Sigmoid colon (tissue), 7 donors: Measurements from ENCODE around the gene RAB5A. TPM values are rescaled to one million over a fixed set of nuclear protein-coding genes. Genes with fewer than 3 reads are reported as not detected.

Experiments used
- DNase-seq: peaks from one replicate; pipeline ENCODE4 v3.0.0-alpha.2; 2019
- H3K27ac ChIP-seq, 4 donors: fragments of 200-600 bp; sonication (generic); one replicate each; pipeline ENCODE4 v1.5.1; 2016 to 2019; ENCODE audit warnings: mild to moderate bottlenecking in 1 of 4
- H3K27me3 ChIP-seq, 3 donors: fragments of 200-600 bp; sonication (generic); one replicate each; pipeline ENCODE4 v1.5.1; 2019; ENCODE audit warnings: mild to moderate bottlenecking in 1 of 3
- H3K36me3 ChIP-seq, 4 donors: fragments of 200-600 bp; sonication (generic); one replicate each; pipeline ENCODE4 v1.5.1; 2016 to 2019
- H3K4me1 ChIP-seq, 4 donors: fragments of 200-600 bp; sonication (generic); one replicate each; pipeline ENCODE4 v1.5.1; 2017 to 2019
- H3K4me3 ChIP-seq, 4 donors: fragments of 200-600 bp; sonication (generic); one replicate each; pipeline ENCODE4 v1.5.1; 2017 to 2019; ENCODE audit warnings: mild to moderate bottlenecking in 2 of 4, moderate library complexity in 1 of 4
- H3K9me3 ChIP-seq, 4 donors: fragments of 200-600 bp in 3 of 4; sonication (generic) in 3 of 4; one replicate each; pipeline versions ENCODE4 v1.5.1 to v1.6.1; 2013 to 2019
- EP300 ChIP-seq, 4 donors: sonication (generic); formaldehyde crosslinking; IDR thresholded peaks; one replicate each; pipeline ENCODE4 v1.6.1; 2017; ENCODE audit warnings: antibody characterized with exemption in 4 of 4
- POLR2A ChIP-seq, 2 donors: fragments of 450-650 bp; IDR thresholded peaks; one replicate each; pipeline ENCODE4 v1.6.1; 2016; ENCODE audit warnings: antibody characterized with exemption in 2 of 2, mild to moderate bottlenecking in 2 of 2, moderate library complexity in 2 of 2
- POLR2AphosphoS5 ChIP-seq, 4 donors: sonication (generic); formaldehyde crosslinking; IDR thresholded peaks; one replicate each; pipeline ENCODE4 v1.6.1; 2017; ENCODE audit warnings: antibody characterized with exemption in 4 of 4
- WGBS, 2 donors: extraction: QIAGEN DNeasy Blood & Tissue Kit; methylation state at CpG; one replicate each; pipeline ENCODE4 v1.1.7; 2013; 5-methylcytosine and 5-hydroxymethylcytosine counted together
- intact Hi-C: fragments of 100-400 bp; cut with DNase I; formaldehyde crosslinking; loops from one replicate; pipeline ENCODE4 v1.15.1; 2023
- polyA plus RNA-seq, 3 donors: library from polyadenylated mRNA; stranded (reverse); fragments of 200-250 nt; gene quantifications; one replicate each; pipeline ENCODE4 v1.2.3, GENCODE V29; 2013
- total RNA-seq, 4 donors: library from RNA; depleted of rRNA; stranded (reverse); fragments of >200 nt; gene quantifications; one replicate each; pipeline ENCODE4 v1.1.0, GENCODE V29; 2016
- TF ChIP-seq, protein P1 (sequence below), 4 experiments: fragments of 450-650 bp in 3 of 4; fragments of 200-600 bp in 1 of 4; IDR thresholded peaks; one replicate each; pipeline ENCODE4 v1.5.1; 2016 to 2019; ENCODE audit warnings: antibody characterized with exemption in 4 of 4, mild to moderate bottlenecking in 3 of 4, moderate library complexity in 2 of 4
- donor health status: healthy with polysubstance abuse.
- donor health status: Bipolar disorder and iron deficiency.
- donor health status: healthy.

RAB5A gene
- total and polyA plus RNA-seq, 7 donors = 28.0 to 65.3 (median 61.4) TPM

DNA sequence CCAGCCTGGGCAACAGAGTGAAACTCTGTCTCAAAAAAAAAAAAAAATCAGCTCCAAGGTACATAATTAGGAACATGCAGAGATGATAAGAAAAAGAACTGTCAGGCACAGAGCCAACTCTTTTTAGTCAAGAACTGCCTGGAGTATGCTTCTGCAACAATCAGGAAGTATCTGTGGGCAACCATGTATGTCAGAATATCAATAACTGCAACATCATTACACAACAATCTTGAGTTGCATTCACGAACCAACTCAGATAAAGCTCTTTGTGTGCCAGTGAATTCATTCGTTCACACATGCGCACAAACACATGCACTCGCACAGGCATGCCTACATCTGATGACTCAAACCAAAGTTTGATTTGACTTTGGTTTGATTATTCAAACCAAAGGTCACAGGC is 45.0 kb upstream of the RAB5A start:
- H3K36me3 ChIP-seq = no peaks in the 10 kb centered on the region
- TF ChIP-seq EP300 (IDR thresholded peaks at IDR 0.05) = no peak
- no peak for TF ChIP-seq POLR2AphosphoS5 (IDR thresholded peaks at IDR 0.05)
- TF ChIP-seq, protein P1, sequence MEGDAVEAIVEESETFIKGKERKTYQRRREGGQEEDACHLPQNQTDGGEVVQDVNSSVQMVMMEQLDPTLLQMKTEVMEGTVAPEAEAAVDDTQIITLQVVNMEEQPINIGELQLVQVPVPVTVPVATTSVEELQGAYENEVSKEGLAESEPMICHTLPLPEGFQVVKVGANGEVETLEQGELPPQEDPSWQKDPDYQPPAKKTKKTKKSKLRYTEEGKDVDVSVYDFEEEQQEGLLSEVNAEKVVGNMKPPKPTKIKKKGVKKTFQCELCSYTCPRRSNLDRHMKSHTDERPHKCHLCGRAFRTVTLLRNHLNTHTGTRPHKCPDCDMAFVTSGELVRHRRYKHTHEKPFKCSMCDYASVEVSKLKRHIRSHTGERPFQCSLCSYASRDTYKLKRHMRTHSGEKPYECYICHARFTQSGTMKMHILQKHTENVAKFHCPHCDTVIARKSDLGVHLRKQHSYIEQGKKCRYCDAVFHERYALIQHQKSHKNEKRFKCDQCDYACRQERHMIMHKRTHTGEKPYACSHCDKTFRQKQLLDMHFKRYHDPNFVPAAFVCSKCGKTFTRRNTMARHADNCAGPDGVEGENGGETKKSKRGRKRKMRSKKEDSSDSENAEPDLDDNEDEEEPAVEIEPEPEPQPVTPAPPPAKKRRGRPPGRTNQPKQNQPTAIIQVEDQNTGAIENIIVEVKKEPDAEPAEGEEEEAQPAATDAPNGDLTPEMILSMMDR (IDR thresholded peaks at IDR 0.05) = no peak
- TF ChIP-seq POLR2A (IDR thresholded peaks at IDR 0.05) = no peak
- no peaks in the 10 kb centered on the region for H3K27me3 ChIP-seq
- 43 to 70% methylated on average over 4 of the region's 4 CpGs for WGBS, 2 donors
- H3K4me1 ChIP-seq = no peaks in the 10 kb centered on the region
- no peaks in the 10 kb centered on the region for H3K9me3 ChIP-seq
- no peak overlapping the region for H3K27ac ChIP-seq
- intact Hi-C loops = no loop called here
- DNase-seq = no peak
- H3K4me3 ChIP-seq = no peak overlapping the region

DNA sequence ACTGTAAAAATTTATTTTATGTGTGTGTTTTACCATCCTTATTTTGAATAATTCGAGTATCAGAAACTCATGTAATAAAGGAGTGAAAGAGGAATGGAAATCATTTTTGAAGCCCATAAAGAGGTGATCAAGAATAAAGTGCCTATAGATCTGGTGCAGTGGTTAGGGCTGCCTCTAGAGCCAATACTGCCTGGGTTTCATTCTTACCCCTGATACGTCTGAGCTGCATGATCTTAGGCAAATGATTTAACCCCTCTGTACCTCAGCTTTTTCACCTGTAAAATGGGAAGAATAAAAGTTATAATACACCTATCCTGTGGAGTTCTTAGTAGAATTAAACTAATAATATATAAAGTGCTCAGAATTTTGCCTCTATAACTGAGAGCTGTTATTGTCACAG is 43.2 kb upstream of the RAB5A start:
- TF ChIP-seq POLR2AphosphoS5 (IDR thresholded peaks at IDR 0.05) = no peak
- TF ChIP-seq, protein P1 (IDR thresholded peaks at IDR 0.05) = no peak
- TF ChIP-seq EP300 (IDR thresholded peaks at IDR 0.05) = no peak
- TF ChIP-seq POLR2A (IDR thresholded peaks at IDR 0.05) = no peak
- 78 to 88% methylated on average over 2 of the region's 2 CpGs for WGBS, 2 donors
- Histone ChIP-seq H3K36me3 (no peaks in the 10 kb centered on the region), H3K4me1 (no peaks in the 10 kb centered on the region), H3K27me3 (no peaks in the 10 kb centered on the region), H3K9me3 (no peaks in the 10 kb centered on the region), H3K27ac (no peak overlapping the region), H3K4me3 (no peak overlapping the region)
- intact Hi-C loops = no loop called here
- DNase-seq = no peak

DNA sequence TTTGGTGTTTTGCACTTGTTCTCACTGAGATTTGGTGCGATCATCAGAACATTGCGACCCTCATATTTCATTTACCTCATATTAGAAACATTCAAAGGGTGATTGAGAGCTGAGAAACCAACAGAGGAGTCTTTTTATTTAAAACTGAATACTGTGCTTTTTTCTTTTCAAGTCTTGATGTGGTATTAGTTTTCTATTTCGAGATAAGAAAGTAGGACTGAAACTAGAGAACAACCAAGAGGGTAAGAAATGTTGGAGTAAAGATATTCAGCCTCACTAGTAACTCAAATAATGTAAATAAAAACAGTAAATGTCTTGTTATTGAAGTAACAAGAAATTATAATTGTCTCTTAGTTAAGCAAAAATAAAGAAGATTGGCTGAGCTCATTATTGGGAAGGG is 39.4 kb upstream of the RAB5A start:
- no peak for DNase-seq
- Histone ChIP-seq H3K36me3 (no peaks in the 10 kb centered on the region), H3K27me3 (no peaks in the 10 kb centered on the region), H3K27ac (no peak overlapping the region), H3K9me3 (no peaks in the 10 kb centered on the region), H3K4me1 (no peaks in the 10 kb centered on the region), H3K4me3 (no peak overlapping the region)
- intact Hi-C loops = no loop called here
- TF ChIP-seq EP300 (IDR thresholded peaks at IDR 0.05) = no peak
- no peak for TF ChIP-seq POLR2A (IDR thresholded peaks at IDR 0.05)
- TF ChIP-seq, protein P1 (IDR thresholded peaks at IDR 0.05) = no peak
- no peak for TF ChIP-seq POLR2AphosphoS5 (IDR thresholded peaks at IDR 0.05)
- 92 to 93% methylated on average over 3 of the region's 3 CpGs for WGBS, 2 donors

DNA sequence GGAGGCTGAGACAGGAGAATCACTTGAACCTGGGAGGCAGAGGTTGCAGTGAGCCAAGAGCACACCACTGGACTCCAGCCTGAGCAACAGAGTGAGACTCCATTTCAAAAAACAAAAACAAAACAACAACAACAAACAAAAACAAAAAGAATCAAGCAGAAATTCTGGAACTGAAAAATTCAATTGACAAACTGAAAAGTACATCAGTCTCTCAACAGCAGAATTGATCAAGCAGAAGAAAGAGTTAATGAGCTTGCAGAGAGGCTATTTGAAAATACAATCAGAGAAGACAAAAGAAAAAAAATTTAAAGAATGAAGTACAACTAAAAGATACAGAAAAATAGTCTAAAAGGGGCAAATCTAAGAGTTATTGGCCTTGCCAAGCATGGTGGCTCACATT is 35.4 kb upstream of the RAB5A start:
- peaks cover 0 to 2% (median 0%) of the 10 kb centered on the region in 4 donors for H3K36me3 ChIP-seq
- no peaks in the 10 kb centered on the region for H3K4me1 ChIP-seq
- peaks cover 0 to 6% (median 0%) of the 10 kb centered on the region in 4 donors for H3K9me3 ChIP-seq
- no peak overlapping the region for H3K4me3 ChIP-seq
- no peaks in the 10 kb centered on the region for H3K27me3 ChIP-seq
- TF ChIP-seq EP300 (IDR thresholded peaks at IDR 0.05) = no peak
- TF ChIP-seq, protein P1 (IDR thresholded peaks at IDR 0.05) = no peak
- TF ChIP-seq POLR2A (IDR thresholded peaks at IDR 0.05) = no peak
- TF ChIP-seq POLR2AphosphoS5 (IDR thresholded peaks at IDR 0.05) = no peak
- H3K27ac ChIP-seq = no peak overlapping the region
- no peak for DNase-seq
- intact Hi-C loops = no loop called here

- DNase-seq = no peak
- TF ChIP-seq EP300 (IDR thresholded peaks at IDR 0.05) (no peak), POLR2A (IDR thresholded peaks at IDR 0.05) (no peak), POLR2AphosphoS5 (IDR thresholded peaks at IDR 0.05) (no peak)
- TF ChIP-seq, protein P1 (IDR thresholded peaks at IDR 0.05) = no peak
- Histone ChIP-seq H3K27me3 (no peaks in the 10 kb centered on the region), H3K27ac (no peak overlapping the region), H3K9me3 (peaks cover 0 to 6% (median 0%) of the 10 kb centered on the region in 4 donors), H3K36me3 (peaks cover 0 to 2% (median 0%) of the 10 kb centered on the region in 4 donors), H3K4me3 (no peak overlapping the region), H3K4me1 (no peaks in the 10 kb centered on the region)
- intact Hi-C loops = no loop called here
- 97 to 98% methylated on average over 1 of the region's 1 CpG for WGBS, 2 donors
Measured at GRCh38 chr3:19917167-19917566, 29.7 kb upstream of the RAB5A start.
